Measurements from ENCODE around the gene TEAD1. TPM values are rescaled to one million over a fixed set of nuclear protein-coding genes. Genes with fewer than 3 reads are reported as not detected.

TEAD1 gene
- total and polyA plus RNA-seq, 4 donors, result 9.1 to 38.4 (median 10.7) TPM

GRCh38 chr11:12625438-12626071 lies 48.7 kb upstream of the TEAD1 start:
- Histone ChIP-seq H3K27me3 (ENCODE audit: control insufficient read depth in 4 of 4, insufficient read depth in 4 of 4, low read length in 3 of 4) (no peaks in the 10 kb centered on the region), H3K4me3 (ENCODE audit: low read depth in 1 of 3, low read length in 3 of 3) (no peak overlapping the region), H3K4me1 (ENCODE audit: control insufficient read depth in 4 of 4, insufficient read depth in 4 of 4, low read length in 3 of 4) (no peaks in the 10 kb centered on the region), H3K27ac (ENCODE audit: low read depth in 1 of 2, low read length in 2 of 2) (no peak overlapping the region), H3K36me3 (ENCODE audit: control insufficient read depth in 4 of 4, insufficient read depth in 3 of 4, low read depth in 1 of 4, low read length in 3 of 4) (no peaks in the 10 kb centered on the region), H3K9me3 (ENCODE audit: control insufficient read depth in 4 of 4, low read length in 3 of 4) (peaks cover 0 to 10% (median 4%) of the 10 kb centered on the region in 4 donors), H3K9ac (ENCODE audit: low read depth in 1 of 2, low read length in 2 of 2) (no peak overlapping the region)
- no peak for TF ChIP-seq YY1 (IDR thresholded peaks at IDR 0.05)
- TF ChIP-seq CTCF (IDR thresholded peaks at IDR 0.05; ENCODE audit: low read depth, low read length, missing input control), result no peak
- TF ChIP-seq REST (IDR thresholded peaks at IDR 0.05), result no peak
- TF ChIP-seq ATF3 (IDR thresholded peaks at IDR 0.05), result no peak
- no peak for TF ChIP-seq FOXA1 (IDR thresholded peaks at IDR 0.05)
- TF ChIP-seq FOXA2 (IDR thresholded peaks at IDR 0.05), result no peak
- TF ChIP-seq TAF1 (conservative IDR thresholded peaks at IDR 0.05), result no peak
- TF ChIP-seq JUND (IDR thresholded peaks at IDR 0.05), result no peak
- TF ChIP-seq EGR1 (IDR thresholded peaks at IDR 0.05; ENCODE audit: low read depth in 2 of 2), result no peak
- no peak for TF ChIP-seq RXRA (IDR thresholded peaks at IDR 0.05)
- no peak for TF ChIP-seq ZBTB33 (IDR thresholded peaks at IDR 0.05)
- no peak for DNase-seq (ENCODE audit: low spot score)
- WGBS, result 65% methylated on average over 4 of the region's 4 CpGs

- Histone ChIP-seq H3K27me3 (ENCODE audit: control insufficient read depth in 4 of 4, insufficient read depth in 4 of 4, low read length in 3 of 4) (no peaks in the 10 kb centered on the region), H3K27ac (ENCODE audit: low read depth in 1 of 2, low read length in 2 of 2) (no peak overlapping the region), H3K9me3 (ENCODE audit: control insufficient read depth in 4 of 4, low read length in 3 of 4) (peaks cover 0 to 10% (median 4%) of the 10 kb centered on the region in 4 donors), H3K36me3 (ENCODE audit: control insufficient read depth in 4 of 4, insufficient read depth in 3 of 4, low read depth in 1 of 4, low read length in 3 of 4) (no peaks in the 10 kb centered on the region), H3K4me3 (ENCODE audit: low read depth in 1 of 3, low read length in 3 of 3) (no peak overlapping the region), H3K9ac (ENCODE audit: low read depth in 1 of 2, low read length in 2 of 2) (no peak overlapping the region), H3K4me1 (ENCODE audit: control insufficient read depth in 4 of 4, insufficient read depth in 4 of 4, low read length in 3 of 4) (no peaks in the 10 kb centered on the region)
- DNase-seq (ENCODE audit: low spot score), result no peak
- TF ChIP-seq GABPA (IDR thresholded peaks at IDR 0.05 in 1 of 2, conservative IDR thresholded peaks at IDR 0.05 in 1 of 2) (no peak), EGR1 (IDR thresholded peaks at IDR 0.05; ENCODE audit: low read depth in 2 of 2) (no peak), ZBTB33 (IDR thresholded peaks at IDR 0.05) (no peak), SP1 (IDR thresholded peaks at IDR 0.05) (no peak), REST (IDR thresholded peaks at IDR 0.05) (no peak), RXRA (IDR thresholded peaks at IDR 0.05) (no peak), HNF4G (IDR thresholded peaks at IDR 0.05) (no peak), JUND (IDR thresholded peaks at IDR 0.05) (no peak), ATF3 (IDR thresholded peaks at IDR 0.05) (no peak), NR2F2 (IDR thresholded peaks at IDR 0.05) (no peak), MAX (IDR thresholded peaks at IDR 0.05) (no peak)
- 94% methylated on average over 5 of the region's 5 CpGs for WGBS
Observed at GRCh38 chr11:12626616-12627015, 47.6 kb upstream of the TEAD1 start.

Data from liver (tissue), 9 donors.